ENCODE results near the gene ZNF608. TPM values are rescaled to one million over a fixed set of nuclear protein-coding genes. Genes with fewer than 3 reads are reported as not detected.

Gene ZNF608
- total RNA-seq, 2 experiments from 2014 or later: 22.6 to 58.8 TPM

- DNase-seq (ENCODE audit: low spot score): no peak
Measured at GRCh38 chr5:124712731-124713305, 33.6 kb downstream of the ZNF608 start.

GRCh38 chr5:124708086-124708485 lies 38.4 kb downstream of the ZNF608 start:
- Histone ChIP-seq H3K79me2 (ENCODE audit: insufficient read depth, low read depth, low read length) (peaks cover 98% of the 10 kb centered on the region), H3K4me3 (ENCODE audit: low read depth, low read length, poor library complexity, severe bottlenecking) (peak overlapping the region; percentile 66), H2AFZ (ENCODE audit: low read length) (peak overlapping the region; percentile 34; the same call in 1 of the 2 replicates), H4K20me1 (ENCODE audit: insufficient read depth, low read length) (no peaks in the 10 kb centered on the region), H3K4me2 (ENCODE audit: low read length) (peak overlapping the region; percentile 99), H3K9me3 (ENCODE audit: low read length) (no peaks in the 10 kb centered on the region), H3K36me3 (ENCODE audit: insufficient read depth, low read length) (peaks cover 5% of the 10 kb centered on the region; the same call in 1 of the 2 replicates), H3K27ac (ENCODE audit: low read depth, low read length, poor library complexity, severe bottlenecking) (peak overlapping the region; percentile 95), H3K9me2 (ENCODE audit: insufficient read depth, low read length) (no peaks in the 10 kb centered on the region), H3K4me1 (ENCODE audit: insufficient read depth, low read length, poor library complexity, severe bottlenecking) (peaks cover 91% of the 10 kb centered on the region)
- BruUV-seq (replicated peaks): TSS peak; percentile 97
- intact Hi-C loops (cut with micrococcal nuclease; ENCODE audit: unreplicated experiment): loop anchor here (5.0 to 10.0 kb wide), 2 partner anchors 673 to 1894 kb away; partner anchors contain the start of gene PHAX
- no peak for DNase-seq (ENCODE audit: low spot score)
- ChIA-PET CTCF (ENCODE audit: unreplicated experiment) (interaction anchor here (0.6 to 1.0 kb wide), 3 partner anchors 11 to 52 kb away, joined by 4 to 6 read pairs (median 4); no protein-coding TSS in a partner anchor), POLR2A (interaction anchor here (0.6 to 9.3 kb wide), 15 partner anchors 8 to 1201 kb away, joined by 3 to 132 read pairs (median 5); partner anchors contain the start of gene ZNF608)
- TF ChIP-seq, protein P1, sequence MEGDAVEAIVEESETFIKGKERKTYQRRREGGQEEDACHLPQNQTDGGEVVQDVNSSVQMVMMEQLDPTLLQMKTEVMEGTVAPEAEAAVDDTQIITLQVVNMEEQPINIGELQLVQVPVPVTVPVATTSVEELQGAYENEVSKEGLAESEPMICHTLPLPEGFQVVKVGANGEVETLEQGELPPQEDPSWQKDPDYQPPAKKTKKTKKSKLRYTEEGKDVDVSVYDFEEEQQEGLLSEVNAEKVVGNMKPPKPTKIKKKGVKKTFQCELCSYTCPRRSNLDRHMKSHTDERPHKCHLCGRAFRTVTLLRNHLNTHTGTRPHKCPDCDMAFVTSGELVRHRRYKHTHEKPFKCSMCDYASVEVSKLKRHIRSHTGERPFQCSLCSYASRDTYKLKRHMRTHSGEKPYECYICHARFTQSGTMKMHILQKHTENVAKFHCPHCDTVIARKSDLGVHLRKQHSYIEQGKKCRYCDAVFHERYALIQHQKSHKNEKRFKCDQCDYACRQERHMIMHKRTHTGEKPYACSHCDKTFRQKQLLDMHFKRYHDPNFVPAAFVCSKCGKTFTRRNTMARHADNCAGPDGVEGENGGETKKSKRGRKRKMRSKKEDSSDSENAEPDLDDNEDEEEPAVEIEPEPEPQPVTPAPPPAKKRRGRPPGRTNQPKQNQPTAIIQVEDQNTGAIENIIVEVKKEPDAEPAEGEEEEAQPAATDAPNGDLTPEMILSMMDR (conservative IDR thresholded peaks at IDR 0.05; ENCODE audit: low read length): no peak
- TF ChIP-seq EZH2phosphoT487 (IDR thresholded peaks at IDR 0.05; ENCODE audit: borderline replicate concordance, low read depth, low read length): no peak

More at GRCh38 chr5:124712731-124713305, 33.6 kb downstream of the ZNF608 start:
- Histone ChIP-seq H3K36me3 (ENCODE audit: insufficient read depth, low read length) (peaks cover 11% of the 10 kb centered on the region), H3K4me2 (ENCODE audit: low read length) (peak overlapping the region; percentile 69), H2AFZ (ENCODE audit: low read length) (no peak overlapping the region), H3K4me1 (ENCODE audit: insufficient read depth, low read length, poor library complexity, severe bottlenecking) (peaks cover 84% of the 10 kb centered on the region), H3K9me2 (ENCODE audit: insufficient read depth, low read length) (no peaks in the 10 kb centered on the region), H3K79me2 (ENCODE audit: insufficient read depth, low read depth, low read length) (peaks cover 100% of the 10 kb centered on the region), H3K4me3 (ENCODE audit: low read depth, low read length, poor library complexity, severe bottlenecking) (peak overlapping the region; percentile 35), H3K27ac (ENCODE audit: low read depth, low read length, poor library complexity, severe bottlenecking) (peak overlapping the region; percentile 53), H3K9me3 (ENCODE audit: low read length) (no peaks in the 10 kb centered on the region), H4K20me1 (ENCODE audit: insufficient read depth, low read length) (no peaks in the 10 kb centered on the region)
- ChIA-PET CTCF (ENCODE audit: unreplicated experiment) (interaction anchor here (0.9 to 1.2 kb wide), 3 partner anchors 12 to 137 kb away, joined by 3 to 5 read pairs (median 3); no protein-coding TSS in a partner anchor), POLR2A (interaction anchor here (0.8 to 10.5 kb wide), 8 partner anchors 10 to 683 kb away, joined by 3 to 121 read pairs (median 3); no protein-coding TSS in a partner anchor)
- no TSS peak for BruUV-seq (replicated peaks)
- TF ChIP-seq EZH2phosphoT487 (IDR thresholded peaks at IDR 0.05; ENCODE audit: borderline replicate concordance, low read depth, low read length): no peak
- intact Hi-C loops (cut with micrococcal nuclease; ENCODE audit: unreplicated experiment): no loop called here

GRCh38 chr5:124707520-124707919 lies 38.9 kb downstream of the ZNF608 start:
- no peaks in the 10 kb centered on the region for H4K20me1 ChIP-seq (ENCODE audit: insufficient read depth, low read length)
- ChIA-PET POLR2A (interaction anchor here (0.6 to 9.3 kb wide), 15 partner anchors 8 to 1901 kb away, joined by 3 to 132 read pairs (median 5); partner anchors contain the start of gene ZNF608), CTCF (ENCODE audit: unreplicated experiment) (interaction anchor here (0.6 to 1.0 kb wide), 4 partner anchors 11 to 229 kb away, joined by 3 to 6 read pairs (median 4); no protein-coding TSS in a partner anchor)
- H3K79me2 ChIP-seq (ENCODE audit: insufficient read depth, low read depth, low read length): peaks cover 98% of the 10 kb centered on the region
- H3K9me3 ChIP-seq (ENCODE audit: low read length): no peaks in the 10 kb centered on the region
- H2AFZ ChIP-seq (ENCODE audit: low read length): peak overlapping the region; percentile 34; the same call in 1 of the 2 replicates
- no TSS peak for BruUV-seq (replicated peaks)
- peak overlapping the region; percentile 66 for H3K4me3 ChIP-seq (ENCODE audit: low read depth, low read length, poor library complexity, severe bottlenecking)
- H3K4me2 ChIP-seq (ENCODE audit: low read length): peak overlapping the region; percentile 99
- intact Hi-C loops (cut with micrococcal nuclease; ENCODE audit: unreplicated experiment): loop anchor here (2.0 to 10.0 kb wide), 3 partner anchors 299 to 1895 kb away; partner anchors contain the start of gene PHAX
- H3K9me2 ChIP-seq (ENCODE audit: insufficient read depth, low read length): no peaks in the 10 kb centered on the region
- DNase-seq (ENCODE audit: low spot score): peak; percentile 66
- peaks cover 2% of the 10 kb centered on the region; the same call in 1 of the 2 replicates for H3K36me3 ChIP-seq (ENCODE audit: insufficient read depth, low read length)
- TF ChIP-seq, protein P1 (conservative IDR thresholded peaks at IDR 0.05; ENCODE audit: low read length): no peak
- TF ChIP-seq EZH2phosphoT487 (IDR thresholded peaks at IDR 0.05; ENCODE audit: borderline replicate concordance, low read depth, low read length): no peak
- peaks cover 91% of the 10 kb centered on the region for H3K4me1 ChIP-seq (ENCODE audit: insufficient read depth, low read length, poor library complexity, severe bottlenecking)
- H3K27ac ChIP-seq (ENCODE audit: low read depth, low read length, poor library complexity, severe bottlenecking): peak overlapping the region; percentile 95
